ENCODE measurements around the gene TAS2R41. TPM values are rescaled to one million over a fixed set of nuclear protein-coding genes. Genes with fewer than 3 reads are reported as not detected.
A peak's percentile ranks its signal among the peaks of the same experiment; 100 is the strongest.
"Not testable (repeated sequence)": the region's sequence is repeated elsewhere in the genome, so short reads cannot be mapped to it uniquely, and the experiment has no call there.

Gene TAS2R41
- total and polyA plus RNA-seq, 9 donors, result not detected

GRCh38 chr7:143467724-143468123 is 9.9 kb upstream of the TAS2R41 start:
- WGBS (ENCODE audit: insufficient coverage), result no CpG with 5 or more reads among the region's 1 CpG
- H3K4me1 ChIP-seq (ENCODE audit: control insufficient read depth, insufficient read depth, low read length), result no peaks in the 10 kb centered on the region
- no peaks in the 10 kb centered on the region for H3K27me3 ChIP-seq (ENCODE audit: control insufficient read depth, insufficient read depth, low read length)
- no peak overlapping the region for H3K4me3 ChIP-seq (ENCODE audit: low read length)
- H3K36me3 ChIP-seq (ENCODE audit: control insufficient read depth, insufficient read depth, low read length), result no peaks in the 10 kb centered on the region
- H3K27ac ChIP-seq (ENCODE audit: low read length), result no peak overlapping the region
- DNase-seq, result no peak
- no peaks in the 10 kb centered on the region for H3K9me3 ChIP-seq (replicated peaks; ENCODE audit: control insufficient read depth, low read depth, low read length)

GRCh38 chr7:143472071-143472689 is 5.5 kb upstream of the TAS2R41 start:
- H3K36me3 ChIP-seq (ENCODE audit: control insufficient read depth, insufficient read depth, low read length); DNase-seq; H3K4me3 ChIP-seq (ENCODE audit: low read length); H3K4me1 ChIP-seq (ENCODE audit: control insufficient read depth, insufficient read depth, low read length); H3K27me3 ChIP-seq (ENCODE audit: control insufficient read depth, insufficient read depth, low read length); H3K9me3 ChIP-seq (replicated peaks; ENCODE audit: control insufficient read depth, low read depth, low read length); H3K27ac ChIP-seq (ENCODE audit: low read length): not testable (repeated sequence)
- WGBS (ENCODE audit: insufficient coverage), result 88% methylated on average over 5 of the region's 11 CpGs

DNA sequence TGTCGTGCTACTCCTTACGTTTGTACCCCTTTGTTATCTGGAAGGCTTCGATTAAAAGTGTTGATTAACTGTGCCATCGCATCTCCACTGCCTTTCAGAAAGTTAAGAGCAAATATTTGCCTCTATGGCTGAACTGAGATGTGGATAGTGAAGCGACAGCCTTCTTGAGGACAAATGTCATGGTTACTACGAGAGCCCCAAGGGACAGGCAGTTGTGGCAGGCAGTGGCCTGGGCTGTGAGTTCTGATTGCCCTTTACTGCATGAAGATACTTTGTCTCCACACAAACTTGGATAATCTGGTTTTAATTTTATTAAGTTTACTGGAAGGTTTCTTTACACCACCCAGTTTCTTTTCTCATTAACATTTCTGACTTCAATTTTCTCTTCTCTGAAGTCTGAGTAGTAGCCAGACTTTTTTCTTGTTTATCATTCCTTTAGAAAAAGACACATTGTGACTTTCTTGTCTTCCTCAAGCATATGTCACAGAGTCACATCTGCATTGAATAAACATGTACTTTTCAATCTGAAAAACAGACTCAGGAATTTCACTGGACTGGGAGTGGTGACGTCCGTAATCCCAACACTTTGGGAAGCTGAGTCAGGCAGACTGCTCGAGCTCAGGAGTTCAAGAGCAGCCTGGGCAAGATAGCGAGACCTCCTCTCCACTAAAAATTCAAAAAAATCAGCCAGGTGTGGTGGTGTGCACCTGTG is 1.5 kb downstream of the TAS2R41 start:
- Histone ChIP-seq H3K9me3 (replicated peaks; ENCODE audit: control insufficient read depth, low read depth, low read length) (no peaks in the 10 kb centered on the region), H3K36me3 (ENCODE audit: control insufficient read depth, insufficient read depth, low read length) (no peaks in the 10 kb centered on the region), H3K4me3 (ENCODE audit: low read length) (no peak overlapping the region), H3K4me1 (ENCODE audit: control insufficient read depth, insufficient read depth, low read length) (no peaks in the 10 kb centered on the region), H3K27me3 (ENCODE audit: control insufficient read depth, insufficient read depth, low read length) (no peaks in the 10 kb centered on the region), H3K27ac (ENCODE audit: low read length) (peak overlapping the region; percentile 17)
- DNase-seq, result peak; percentile 50
- WGBS (ENCODE audit: insufficient coverage), result 75% methylated on average over 7 of the region's 10 CpGs

- DNase-seq, result no peak
- no peaks in the 10 kb centered on the region for H3K4me1 ChIP-seq (ENCODE audit: control insufficient read depth, insufficient read depth, low read length)
- no peaks in the 10 kb centered on the region for H3K9me3 ChIP-seq (replicated peaks; ENCODE audit: control insufficient read depth, low read depth, low read length)
- H3K4me3 ChIP-seq (ENCODE audit: low read length), result no peak overlapping the region
- no peak overlapping the region for H3K27ac ChIP-seq (ENCODE audit: low read length)
- no peaks in the 10 kb centered on the region for H3K27me3 ChIP-seq (ENCODE audit: control insufficient read depth, insufficient read depth, low read length)
- H3K36me3 ChIP-seq (ENCODE audit: control insufficient read depth, insufficient read depth, low read length), result no peaks in the 10 kb centered on the region
Observed at GRCh38 chr7:143480501-143480900, 2.8 kb downstream of the TAS2R41 start.

- WGBS (ENCODE audit: insufficient coverage), result no CpG with 5 or more reads among the region's 3 CpGs
- Histone ChIP-seq H3K27ac (ENCODE audit: low read length) (peak overlapping the region; percentile 52), H3K9me3 (replicated peaks; ENCODE audit: control insufficient read depth, low read depth, low read length) (no peaks in the 10 kb centered on the region), H3K27me3 (ENCODE audit: control insufficient read depth, insufficient read depth, low read length) (no peaks in the 10 kb centered on the region), H3K4me1 (ENCODE audit: control insufficient read depth, insufficient read depth, low read length) (peaks cover 5% of the 10 kb centered on the region), H3K4me3 (ENCODE audit: low read length) (no peak overlapping the region), H3K36me3 (ENCODE audit: control insufficient read depth, insufficient read depth, low read length) (no peaks in the 10 kb centered on the region)
- DNase-seq, result peak; percentile 93
Observed at GRCh38 chr7:143484119-143484518, 6.4 kb downstream of the TAS2R41 start.

GRCh38 chr7:143485094-143485493 is 7.4 kb downstream of the TAS2R41 start:
- no peak overlapping the region for H3K4me3 ChIP-seq (ENCODE audit: low read length)
- H3K9me3 ChIP-seq (replicated peaks; ENCODE audit: control insufficient read depth, low read depth, low read length), result no peaks in the 10 kb centered on the region
- peak; percentile 44 for DNase-seq
- no peak overlapping the region for H3K27ac ChIP-seq (ENCODE audit: low read length)
- no peaks in the 10 kb centered on the region for H3K36me3 ChIP-seq (ENCODE audit: control insufficient read depth, insufficient read depth, low read length)
- H3K4me1 ChIP-seq (ENCODE audit: control insufficient read depth, insufficient read depth, low read length), result peaks cover 5% of the 10 kb centered on the region
- no peaks in the 10 kb centered on the region for H3K27me3 ChIP-seq (ENCODE audit: control insufficient read depth, insufficient read depth, low read length)

DNA sequence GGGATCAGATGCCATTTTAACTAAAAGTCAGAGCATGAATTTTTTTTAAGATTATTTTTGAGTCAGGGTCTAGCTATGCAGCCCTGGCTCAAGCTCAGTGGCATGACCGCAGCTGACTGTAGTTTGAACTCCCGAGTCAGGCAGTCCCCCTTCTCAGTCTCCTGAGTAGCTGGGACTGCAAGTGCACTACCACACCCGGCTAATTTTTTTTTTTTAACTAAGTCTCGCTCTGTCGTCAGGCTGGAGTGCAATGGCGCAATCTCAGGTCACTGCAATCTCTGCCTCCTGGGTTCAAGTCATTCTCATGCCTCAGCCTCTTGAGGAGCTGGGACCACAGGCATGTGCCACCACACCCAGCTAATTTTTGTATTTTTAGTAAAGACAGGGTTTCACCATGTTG is 7.8 kb downstream of the TAS2R41 start:
- 71% methylated on average over 6 of the region's 6 CpGs for WGBS (ENCODE audit: insufficient coverage)
- Histone ChIP-seq H3K9me3 (replicated peaks; ENCODE audit: control insufficient read depth, low read depth, low read length) (no peaks in the 10 kb centered on the region), H3K27ac (ENCODE audit: low read length) (no peak overlapping the region), H3K4me3 (ENCODE audit: low read length) (no peak overlapping the region), H3K27me3 (ENCODE audit: control insufficient read depth, insufficient read depth, low read length) (no peaks in the 10 kb centered on the region), H3K36me3 (ENCODE audit: control insufficient read depth, insufficient read depth, low read length) (no peaks in the 10 kb centered on the region), H3K4me1 (ENCODE audit: control insufficient read depth, insufficient read depth, low read length) (peaks cover 5% of the 10 kb centered on the region)
- DNase-seq, result no peak

- WGBS (ENCODE audit: insufficient coverage), result no CpG with 5 or more reads among the region's 3 CpGs
- not testable (repeated sequence) for H3K4me1 ChIP-seq (ENCODE audit: control insufficient read depth, insufficient read depth, low read length); H3K27me3 ChIP-seq (ENCODE audit: control insufficient read depth, insufficient read depth, low read length); H3K36me3 ChIP-seq (ENCODE audit: control insufficient read depth, insufficient read depth, low read length); H3K4me3 ChIP-seq (ENCODE audit: low read length); H3K27ac ChIP-seq (ENCODE audit: low read length); H3K9me3 ChIP-seq (replicated peaks; ENCODE audit: control insufficient read depth, low read depth, low read length); DNase-seq
Observed at GRCh38 chr7:143486266-143486665, 8.6 kb downstream of the TAS2R41 start.

DNA sequence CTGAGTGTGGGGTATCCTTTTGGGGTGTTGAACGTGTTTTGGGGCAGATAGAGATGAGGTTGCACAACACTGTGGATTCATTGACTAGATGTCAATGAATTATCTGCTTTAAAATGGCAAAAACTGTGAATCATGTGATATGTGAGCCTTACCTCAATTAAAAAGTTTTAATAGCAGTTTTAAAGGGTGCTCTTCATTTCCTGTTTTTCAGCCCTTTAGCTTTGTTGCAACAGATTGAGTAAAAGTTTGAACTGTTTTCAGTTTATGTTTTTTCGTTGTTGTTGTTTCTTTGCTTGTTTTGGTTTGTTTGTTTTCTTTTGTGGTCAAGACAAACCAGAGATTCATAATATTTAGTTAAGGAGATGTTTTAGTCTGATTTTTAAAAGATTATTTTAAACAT is 9.4 kb downstream of the TAS2R41 start:
- no peaks in the 10 kb centered on the region for H3K27me3 ChIP-seq (ENCODE audit: control insufficient read depth, insufficient read depth, low read length)
- H3K4me1 ChIP-seq (ENCODE audit: control insufficient read depth, insufficient read depth, low read length), result peaks cover 5% of the 10 kb centered on the region
- no peaks in the 10 kb centered on the region for H3K9me3 ChIP-seq (replicated peaks; ENCODE audit: control insufficient read depth, low read depth, low read length)
- no peak overlapping the region for H3K4me3 ChIP-seq (ENCODE audit: low read length)
- 80% methylated on average over 1 of the region's 2 CpGs for WGBS (ENCODE audit: insufficient coverage)
- H3K36me3 ChIP-seq (ENCODE audit: control insufficient read depth, insufficient read depth, low read length), result no peaks in the 10 kb centered on the region
- DNase-seq, result no peak
- peak overlapping the region; percentile 23 for H3K27ac ChIP-seq (ENCODE audit: low read length)

DNA sequence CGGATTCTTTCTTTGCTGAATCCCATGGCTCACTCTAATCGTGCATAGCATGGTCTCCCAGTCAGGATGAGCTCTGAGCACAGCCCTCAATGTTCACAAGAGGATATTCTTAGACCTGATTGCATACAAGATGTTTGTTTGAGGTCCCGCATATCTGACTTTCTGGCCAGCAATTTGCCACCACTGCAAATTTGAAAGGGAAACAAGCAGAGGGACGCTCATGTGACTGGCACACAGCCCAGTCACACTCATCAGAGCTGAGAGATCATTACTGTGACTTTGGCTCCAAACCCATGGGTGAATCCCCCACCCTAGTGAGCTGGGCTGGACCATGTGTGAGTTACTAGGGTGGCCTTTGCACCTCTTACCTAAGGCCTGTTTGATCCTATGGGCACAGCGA is 9.9 kb downstream of the TAS2R41 start:
- H3K4me3 ChIP-seq (ENCODE audit: low read length), result no peak overlapping the region
- H3K4me1 ChIP-seq (ENCODE audit: control insufficient read depth, insufficient read depth, low read length), result peaks cover 5% of the 10 kb centered on the region
- H3K36me3 ChIP-seq (ENCODE audit: control insufficient read depth, insufficient read depth, low read length), result no peaks in the 10 kb centered on the region
- H3K9me3 ChIP-seq (replicated peaks; ENCODE audit: control insufficient read depth, low read depth, low read length), result no peaks in the 10 kb centered on the region
- H3K27ac ChIP-seq (ENCODE audit: low read length), result peak overlapping the region; percentile 29
- no peaks in the 10 kb centered on the region for H3K27me3 ChIP-seq (ENCODE audit: control insufficient read depth, insufficient read depth, low read length)
- 10% methylated on average over 3 of the region's 5 CpGs for WGBS (ENCODE audit: insufficient coverage)
- peak; percentile 88 for DNase-seq
